ENCODE data around the gene ATP2C2. TPM values are rescaled to one million over a fixed set of nuclear protein-coding genes. Genes with fewer than 3 reads are reported as not detected.

ATP2C2 gene
- total RNA-seq, 1 experiment from 2014 or later = 0.67 TPM

- no peak overlapping the region for H3K27ac ChIP-seq (ENCODE audit: low read length)
- BruUV-seq (replicated peaks) = no TSS peak
- no peak for ATAC-seq
- H3K36me3 ChIP-seq (ENCODE audit: control insufficient read depth, insufficient read depth, low read length) = no peaks in the 10 kb centered on the region
- DNase-seq (ENCODE audit: low read depth, low spot score) = no peak
- TF ChIP-seq SIN3A (IDR thresholded peaks at IDR 0.05; ENCODE audit: borderline replicate concordance, insufficient read depth, low read depth, low read length) = no peak
- no peak for TF ChIP-seq REST (IDR thresholded peaks at IDR 0.05; ENCODE audit: insufficient read depth in 1 of 2, low read depth in 2 of 2, low read length in 1 of 2)
- TF ChIP-seq POLR2AphosphoS5 (IDR thresholded peaks at IDR 0.05; ENCODE audit: low read depth, low read length) = no peak
- TF ChIP-seq CTCF (IDR thresholded peaks at IDR 0.05) = no peak
- TF ChIP-seq TCF7L2 (IDR thresholded peaks at IDR 0.05; ENCODE audit: low read depth, low read length) = no peak
- in situ Hi-C loops (cut with HindIII; ENCODE audit: low pct_unique_long_range_greater_than_20kb, low sequenced_read_pairs) = no loop called here
- no peak overlapping the region for H3K4me3 ChIP-seq (ENCODE audit: low read depth in 2 of 2, low read length in 2 of 2)
- ChIA-PET POLR2A (no interaction called here), CTCF (no interaction called here)
- intact Hi-C loops (cut with micrococcal nuclease; ENCODE audit: unreplicated experiment) = no loop called here
- no peaks in the 10 kb centered on the region for H3K27me3 ChIP-seq (ENCODE audit: control insufficient read depth, insufficient read depth, low read length)
- no peaks in the 10 kb centered on the region for H3K9me3 ChIP-seq (ENCODE audit: control insufficient read depth, insufficient read depth, low read depth, low read length)
- H3K4me1 ChIP-seq (ENCODE audit: control insufficient read depth, insufficient read depth, low read length) = no peaks in the 10 kb centered on the region
Observed at GRCh38 chr16:84327926-84328505, 40.3 kb upstream of the ATP2C2 start.

GRCh38 chr16:84329016-84329415 is 39.3 kb upstream of the ATP2C2 start:
- Histone ChIP-seq H3K9me3 (ENCODE audit: control insufficient read depth, insufficient read depth, low read depth, low read length) (no peaks in the 10 kb centered on the region), H3K27me3 (ENCODE audit: control insufficient read depth, insufficient read depth, low read length) (no peaks in the 10 kb centered on the region), H3K27ac (ENCODE audit: low read length) (no peak overlapping the region), H3K4me3 (ENCODE audit: low read depth in 2 of 2, low read length in 2 of 2) (no peak overlapping the region), H3K36me3 (ENCODE audit: control insufficient read depth, insufficient read depth, low read length) (no peaks in the 10 kb centered on the region), H3K4me1 (ENCODE audit: control insufficient read depth, insufficient read depth, low read length) (no peaks in the 10 kb centered on the region)
- no TSS peak for BruUV-seq (replicated peaks)
- TF ChIP-seq SIN3A (IDR thresholded peaks at IDR 0.05; ENCODE audit: borderline replicate concordance, insufficient read depth, low read depth, low read length) (no peak), POLR2AphosphoS5 (IDR thresholded peaks at IDR 0.05; ENCODE audit: low read depth, low read length) (no peak), CTCF (IDR thresholded peaks at IDR 0.05) (no peak), REST (IDR thresholded peaks at IDR 0.05; ENCODE audit: insufficient read depth in 1 of 2, low read depth in 2 of 2, low read length in 1 of 2) (no peak), TCF7L2 (IDR thresholded peaks at IDR 0.05; ENCODE audit: low read depth, low read length) (no peak)
- in situ Hi-C loops (cut with HindIII; ENCODE audit: low pct_unique_long_range_greater_than_20kb, low sequenced_read_pairs) = no loop called here
- ChIA-PET POLR2A (no interaction called here), CTCF (no interaction called here)
- intact Hi-C loops (cut with micrococcal nuclease; ENCODE audit: unreplicated experiment) = no loop called here
- DNase-seq (ENCODE audit: low read depth, low spot score) = no peak
- ATAC-seq = no peak

Data from Panc1 (cell line).